ENCODE data around the gene SLC12A8.

DNA sequence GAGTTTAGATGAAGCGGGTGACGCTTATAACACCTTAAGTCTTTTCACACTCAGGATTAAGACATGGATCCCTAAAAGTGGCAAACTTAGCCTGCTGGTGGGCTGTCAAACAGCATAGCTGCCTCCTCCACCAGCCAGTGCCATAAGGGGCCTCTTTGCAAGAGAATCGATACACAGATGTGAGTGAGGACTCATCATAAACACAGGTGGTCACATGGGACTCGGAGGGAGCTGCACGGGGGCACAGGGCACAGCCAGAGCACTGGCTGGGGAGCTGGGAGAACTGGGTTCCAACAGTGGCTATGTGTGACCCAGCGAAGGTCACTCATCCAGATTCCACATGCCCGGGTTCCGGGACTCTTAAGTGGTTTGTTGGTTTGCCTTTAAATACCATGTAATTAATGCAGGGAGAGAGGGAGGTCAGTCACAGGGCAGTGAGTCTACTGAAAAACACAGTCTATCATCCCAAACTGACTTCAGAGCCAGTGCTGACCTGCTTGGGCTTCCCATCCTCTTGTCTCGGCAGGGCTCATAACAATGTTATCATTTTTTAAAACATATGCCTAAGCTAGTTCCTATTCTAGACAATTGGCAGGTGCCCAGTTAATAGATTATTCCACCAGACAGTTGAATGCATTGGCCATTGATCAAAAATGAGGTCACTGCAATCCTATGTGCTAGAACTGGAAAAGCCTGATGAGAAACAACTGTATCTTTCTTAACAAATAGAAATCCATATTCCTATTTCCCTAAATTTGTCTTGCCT, 51.8 kb downstream of the SLC12A8 start:
- TF ChIP-seq RBBP5 (conservative IDR thresholded peaks at IDR 0.05) = no peak
- TF ChIP-seq, protein P1, sequence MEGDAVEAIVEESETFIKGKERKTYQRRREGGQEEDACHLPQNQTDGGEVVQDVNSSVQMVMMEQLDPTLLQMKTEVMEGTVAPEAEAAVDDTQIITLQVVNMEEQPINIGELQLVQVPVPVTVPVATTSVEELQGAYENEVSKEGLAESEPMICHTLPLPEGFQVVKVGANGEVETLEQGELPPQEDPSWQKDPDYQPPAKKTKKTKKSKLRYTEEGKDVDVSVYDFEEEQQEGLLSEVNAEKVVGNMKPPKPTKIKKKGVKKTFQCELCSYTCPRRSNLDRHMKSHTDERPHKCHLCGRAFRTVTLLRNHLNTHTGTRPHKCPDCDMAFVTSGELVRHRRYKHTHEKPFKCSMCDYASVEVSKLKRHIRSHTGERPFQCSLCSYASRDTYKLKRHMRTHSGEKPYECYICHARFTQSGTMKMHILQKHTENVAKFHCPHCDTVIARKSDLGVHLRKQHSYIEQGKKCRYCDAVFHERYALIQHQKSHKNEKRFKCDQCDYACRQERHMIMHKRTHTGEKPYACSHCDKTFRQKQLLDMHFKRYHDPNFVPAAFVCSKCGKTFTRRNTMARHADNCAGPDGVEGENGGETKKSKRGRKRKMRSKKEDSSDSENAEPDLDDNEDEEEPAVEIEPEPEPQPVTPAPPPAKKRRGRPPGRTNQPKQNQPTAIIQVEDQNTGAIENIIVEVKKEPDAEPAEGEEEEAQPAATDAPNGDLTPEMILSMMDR (IDR thresholded peaks at IDR 0.05 in 2 of 3, conservative IDR thresholded peaks at IDR 0.05 in 1 of 3; ENCODE audit: control insufficient read depth in 2 of 3, extremely low read depth in 1 of 3, insufficient read depth in 1 of 3, low read depth in 3 of 3, low read length in 3 of 3) = no peak
- TF ChIP-seq, protein P2, sequence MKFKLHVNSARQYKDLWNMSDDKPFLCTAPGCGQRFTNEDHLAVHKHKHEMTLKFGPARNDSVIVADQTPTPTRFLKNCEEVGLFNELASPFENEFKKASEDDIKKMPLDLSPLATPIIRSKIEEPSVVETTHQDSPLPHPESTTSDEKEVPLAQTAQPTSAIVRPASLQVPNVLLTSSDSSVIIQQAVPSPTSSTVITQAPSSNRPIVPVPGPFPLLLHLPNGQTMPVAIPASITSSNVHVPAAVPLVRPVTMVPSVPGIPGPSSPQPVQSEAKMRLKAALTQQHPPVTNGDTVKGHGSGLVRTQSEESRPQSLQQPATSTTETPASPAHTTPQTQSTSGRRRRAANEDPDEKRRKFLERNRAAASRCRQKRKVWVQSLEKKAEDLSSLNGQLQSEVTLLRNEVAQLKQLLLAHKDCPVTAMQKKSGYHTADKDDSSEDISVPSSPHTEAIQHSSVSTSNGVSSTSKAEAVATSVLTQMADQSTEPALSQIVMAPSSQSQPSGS (IDR thresholded peaks at IDR 0.05; ENCODE audit: low read length) = no peak
- no peak for TF ChIP-seq POLR2AphosphoS5 (IDR thresholded peaks at IDR 0.05; ENCODE audit: low read length)
- TF ChIP-seq, protein P3, sequence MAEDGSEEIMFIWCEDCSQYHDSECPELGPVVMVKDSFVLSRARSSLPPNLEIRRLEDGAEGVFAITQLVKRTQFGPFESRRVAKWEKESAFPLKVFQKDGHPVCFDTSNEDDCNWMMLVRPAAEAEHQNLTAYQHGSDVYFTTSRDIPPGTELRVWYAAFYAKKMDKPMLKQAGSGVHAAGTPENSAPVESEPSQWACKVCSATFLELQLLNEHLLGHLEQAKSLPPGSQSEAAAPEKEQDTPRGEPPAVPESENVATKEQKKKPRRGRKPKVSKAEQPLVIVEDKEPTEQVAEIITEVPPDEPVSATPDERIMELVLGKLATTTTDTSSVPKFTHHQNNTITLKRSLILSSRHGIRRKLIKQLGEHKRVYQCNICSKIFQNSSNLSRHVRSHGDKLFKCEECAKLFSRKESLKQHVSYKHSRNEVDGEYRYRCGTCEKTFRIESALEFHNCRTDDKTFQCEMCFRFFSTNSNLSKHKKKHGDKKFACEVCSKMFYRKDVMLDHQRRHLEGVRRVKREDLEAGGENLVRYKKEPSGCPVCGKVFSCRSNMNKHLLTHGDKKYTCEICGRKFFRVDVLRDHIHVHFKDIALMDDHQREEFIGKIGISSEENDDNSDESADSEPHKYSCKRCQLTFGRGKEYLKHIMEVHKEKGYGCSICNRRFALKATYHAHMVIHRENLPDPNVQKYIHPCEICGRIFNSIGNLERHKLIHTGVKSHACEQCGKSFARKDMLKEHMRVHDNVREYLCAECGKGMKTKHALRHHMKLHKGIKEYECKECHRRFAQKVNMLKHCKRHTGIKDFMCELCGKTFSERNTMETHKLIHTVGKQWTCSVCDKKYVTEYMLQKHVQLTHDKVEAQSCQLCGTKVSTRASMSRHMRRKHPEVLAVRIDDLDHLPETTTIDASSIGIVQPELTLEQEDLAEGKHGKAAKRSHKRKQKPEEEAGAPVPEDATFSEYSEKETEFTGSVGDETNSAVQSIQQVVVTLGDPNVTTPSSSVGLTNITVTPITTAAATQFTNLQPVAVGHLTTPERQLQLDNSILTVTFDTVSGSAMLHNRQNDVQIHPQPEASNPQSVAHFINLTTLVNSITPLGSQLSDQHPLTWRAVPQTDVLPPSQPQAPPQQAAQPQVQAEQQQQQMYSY (CRISPR knock-in tag; IDR thresholded peaks at IDR 0.05) = no peak
- TF ChIP-seq NFXL1 (IDR thresholded peaks at IDR 0.05; ENCODE audit: borderline replicate concordance) = no peak
- TF ChIP-seq YY1 (IDR thresholded peaks at IDR 0.05; ENCODE audit: low read depth, low read length) = no peak
- no peak for TF ChIP-seq BCL11A (IDR thresholded peaks at IDR 0.05; ENCODE audit: low read depth, low read length)
- TF ChIP-seq, protein P4, sequence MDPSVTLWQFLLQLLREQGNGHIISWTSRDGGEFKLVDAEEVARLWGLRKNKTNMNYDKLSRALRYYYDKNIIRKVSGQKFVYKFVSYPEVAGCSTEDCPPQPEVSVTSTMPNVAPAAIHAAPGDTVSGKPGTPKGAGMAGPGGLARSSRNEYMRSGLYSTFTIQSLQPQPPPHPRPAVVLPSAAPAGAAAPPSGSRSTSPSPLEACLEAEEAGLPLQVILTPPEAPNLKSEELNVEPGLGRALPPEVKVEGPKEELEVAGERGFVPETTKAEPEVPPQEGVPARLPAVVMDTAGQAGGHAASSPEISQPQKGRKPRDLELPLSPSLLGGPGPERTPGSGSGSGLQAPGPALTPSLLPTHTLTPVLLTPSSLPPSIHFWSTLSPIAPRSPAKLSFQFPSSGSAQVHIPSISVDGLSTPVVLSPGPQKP (IDR thresholded peaks at IDR 0.05; ENCODE audit: low read depth, low read length) = no peak
- TF ChIP-seq CEBPB (IDR thresholded peaks at IDR 0.05; ENCODE audit: borderline replicate concordance in 1 of 2, low read depth in 2 of 2, low read length in 2 of 2) = no peak
- no peak for TF ChIP-seq RFX5 (IDR thresholded peaks at IDR 0.05; ENCODE audit: low read depth, low read length)
- TF ChIP-seq, protein P5, sequence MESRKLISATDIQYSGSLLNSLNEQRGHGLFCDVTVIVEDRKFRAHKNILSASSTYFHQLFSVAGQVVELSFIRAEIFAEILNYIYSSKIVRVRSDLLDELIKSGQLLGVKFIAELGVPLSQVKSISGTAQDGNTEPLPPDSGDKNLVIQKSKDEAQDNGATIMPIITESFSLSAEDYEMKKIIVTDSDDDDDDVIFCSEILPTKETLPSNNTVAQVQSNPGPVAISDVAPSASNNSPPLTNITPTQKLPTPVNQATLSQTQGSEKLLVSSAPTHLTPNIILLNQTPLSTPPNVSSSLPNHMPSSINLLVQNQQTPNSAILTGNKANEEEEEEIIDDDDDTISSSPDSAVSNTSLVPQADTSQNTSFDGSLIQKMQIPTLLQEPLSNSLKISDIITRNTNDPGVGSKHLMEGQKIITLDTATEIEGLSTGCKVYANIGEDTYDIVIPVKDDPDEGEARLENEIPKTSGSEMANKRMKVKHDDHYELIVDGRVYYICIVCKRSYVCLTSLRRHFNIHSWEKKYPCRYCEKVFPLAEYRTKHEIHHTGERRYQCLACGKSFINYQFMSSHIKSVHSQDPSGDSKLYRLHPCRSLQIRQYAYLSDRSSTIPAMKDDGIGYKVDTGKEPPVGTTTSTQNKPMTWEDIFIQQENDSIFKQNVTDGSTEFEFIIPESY (IDR thresholded peaks at IDR 0.05) = no peak
